Thyroid gland (tissue), 4 donors: Measurements from ENCODE around the gene ST6GALNAC4. TPM values are rescaled to one million over a fixed set of nuclear protein-coding genes. Genes with fewer than 3 reads are reported as not detected.
A peak's percentile ranks its signal among the peaks of the same experiment; 100 is the strongest.

Experiments
- DNase-seq, 2 donors: peaks; one replicate each; pipeline ENCODE4 v3.0.0-alpha.2; 2019
- H3K27ac ChIP-seq, 3 donors: fragments of 200-600 bp; sonication (generic); 1 replicate in 2 of 3; 2 replicates in 1 of 3; pipeline ENCODE4 v1.5.1; 2016 to 2019; ENCODE audit warnings: mild to moderate bottlenecking in 1 of 3, moderate library complexity in 1 of 3
- H3K27me3 ChIP-seq: fragments of 200-600 bp; sonication (generic); one replicate; pipeline ENCODE4 v1.5.1; 2019
- H3K36me3 ChIP-seq, 2 donors: fragments of 200-600 bp; sonication (generic); one replicate each; pipeline ENCODE4 v1.5.1; 2016 to 2019
- H3K4me1 ChIP-seq, 2 donors: fragments of 200-600 bp; sonication (generic); one replicate each; pipeline ENCODE4 v1.5.1; 2017 to 2019
- H3K4me3 ChIP-seq, 3 donors: fragments of 200-600 bp; sonication (generic); replicated peaks in 1 of 3; 1 replicate in 2 of 3; 2 replicates in 1 of 3; pipeline ENCODE4 v1.5.1; 2016; ENCODE audit warnings: mild to moderate bottlenecking in 1 of 3
- H3K9me3 ChIP-seq: fragments of 200-600 bp; sonication (generic); one replicate; pipeline ENCODE4 v1.5.1; 2017
- POLR2A ChIP-seq, 2 donors: fragments of 450-650 bp; IDR thresholded peaks; one replicate each; pipeline ENCODE4 v1.6.1; 2017; ENCODE audit warnings: antibody characterized with exemption in 2 of 2, mild to moderate bottlenecking in 2 of 2, moderate library complexity in 1 of 2
- WGBS, 2 donors: methylation state at CpG; one replicate each; pipeline ENCODE4 v1.1.5; 2017; 5-methylcytosine and 5-hydroxymethylcytosine counted together
- intact Hi-C: fragments of 100-400 bp; cut with DNase I; formaldehyde crosslinking; loops from one replicate; pipeline ENCODE4 v1.15.1; 2023
- total RNA-seq, 4 donors: library from RNA; depleted of rRNA; stranded (reverse); fragments of >200 nt; gene quantifications; one replicate each; pipeline ENCODE4 v1.2.3, GENCODE V29; 2016
- TF ChIP-seq, protein P1 (sequence below), 6 experiments: fragments of 200-600 bp in 3 of 6; fragments of 450-650 bp in 3 of 6; sonication (generic) in 3 of 6; IDR thresholded peaks; one replicate each; pipeline ENCODE4 v1.5.1; 2016 to 2019; ENCODE audit warnings: antibody characterized with exemption in 6 of 6, mild to moderate bottlenecking in 2 of 6, inconsistent platforms in 1 of 6, moderate library complexity in 1 of 6

The ST6GALNAC4 gene
- total RNA-seq, 4 donors from 2014 or later: 8.9 to 27.4 (median 19.1) TPM

DNA sequence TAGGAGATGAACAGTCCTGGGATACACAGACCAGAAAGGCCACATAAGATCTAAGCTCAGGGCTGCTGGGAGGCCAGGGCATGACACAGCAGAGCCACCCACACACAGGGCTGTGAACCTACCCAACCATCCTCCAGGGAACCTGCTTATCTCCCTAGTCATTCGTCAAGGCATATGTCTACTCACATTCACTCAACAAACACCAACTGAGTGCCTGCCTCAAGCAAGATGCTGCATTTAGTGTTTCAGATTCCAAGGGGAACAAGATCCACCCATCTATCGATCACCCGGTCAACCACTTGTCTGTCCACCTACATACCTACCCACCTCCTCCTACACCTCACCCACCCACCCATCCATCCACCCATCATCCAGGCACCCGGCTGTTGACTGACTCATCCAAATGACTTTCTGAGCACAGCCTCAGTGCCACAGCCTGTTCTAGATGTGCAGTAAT lies 19.0 kb upstream of the ST6GALNAC4 start:
- WGBS, 2 donors: 82 to 87% methylated on average over 4 of the region's 4 CpGs
- H3K27ac ChIP-seq: no peak overlapping the region
- no peaks in the 10 kb centered on the region for H3K36me3 ChIP-seq
- H3K27me3 ChIP-seq: no peaks in the 10 kb centered on the region
- no peaks in the 10 kb centered on the region for H3K9me3 ChIP-seq
- H3K4me3 ChIP-seq: no peak overlapping the region
- TF ChIP-seq POLR2A (IDR thresholded peaks at IDR 0.05): no peak
- TF ChIP-seq, protein P1, sequence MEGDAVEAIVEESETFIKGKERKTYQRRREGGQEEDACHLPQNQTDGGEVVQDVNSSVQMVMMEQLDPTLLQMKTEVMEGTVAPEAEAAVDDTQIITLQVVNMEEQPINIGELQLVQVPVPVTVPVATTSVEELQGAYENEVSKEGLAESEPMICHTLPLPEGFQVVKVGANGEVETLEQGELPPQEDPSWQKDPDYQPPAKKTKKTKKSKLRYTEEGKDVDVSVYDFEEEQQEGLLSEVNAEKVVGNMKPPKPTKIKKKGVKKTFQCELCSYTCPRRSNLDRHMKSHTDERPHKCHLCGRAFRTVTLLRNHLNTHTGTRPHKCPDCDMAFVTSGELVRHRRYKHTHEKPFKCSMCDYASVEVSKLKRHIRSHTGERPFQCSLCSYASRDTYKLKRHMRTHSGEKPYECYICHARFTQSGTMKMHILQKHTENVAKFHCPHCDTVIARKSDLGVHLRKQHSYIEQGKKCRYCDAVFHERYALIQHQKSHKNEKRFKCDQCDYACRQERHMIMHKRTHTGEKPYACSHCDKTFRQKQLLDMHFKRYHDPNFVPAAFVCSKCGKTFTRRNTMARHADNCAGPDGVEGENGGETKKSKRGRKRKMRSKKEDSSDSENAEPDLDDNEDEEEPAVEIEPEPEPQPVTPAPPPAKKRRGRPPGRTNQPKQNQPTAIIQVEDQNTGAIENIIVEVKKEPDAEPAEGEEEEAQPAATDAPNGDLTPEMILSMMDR (IDR thresholded peaks at IDR 0.05): no peak
- H3K4me1 ChIP-seq: peaks cover 43% of the 10 kb centered on the region in 2 donors
- intact Hi-C loops: no loop called here
- DNase-seq: no peak

DNA sequence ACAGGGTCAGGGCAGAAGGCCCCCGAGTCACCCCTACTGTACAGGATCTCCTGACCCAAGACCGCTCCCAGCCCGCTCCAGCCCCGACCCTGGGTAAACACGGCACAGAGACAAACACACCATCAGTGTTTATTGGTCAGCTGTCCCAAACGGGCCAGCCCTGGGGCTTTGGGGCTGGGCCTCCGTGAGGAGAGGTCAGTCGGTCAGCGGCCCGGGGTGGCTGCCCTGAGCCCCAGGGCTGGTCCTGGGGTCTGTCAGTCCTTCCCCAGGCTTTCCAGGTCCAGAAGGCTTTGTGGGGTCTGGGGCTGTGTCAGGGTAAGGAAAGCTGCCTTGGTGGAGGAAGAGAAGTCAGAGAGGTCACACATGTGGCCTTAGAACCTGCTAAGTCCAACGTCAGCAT lies 18.1 kb upstream of the ST6GALNAC4 start:
- Histone ChIP-seq H3K4me1 (peaks cover 41 to 42% of the 10 kb centered on the region in 2 donors), H3K27ac (no peak overlapping the region), H3K4me3 (no peak overlapping the region), H3K36me3 (no peaks in the 10 kb centered on the region), H3K27me3 (no peaks in the 10 kb centered on the region), H3K9me3 (no peaks in the 10 kb centered on the region)
- DNase-seq: no peak
- intact Hi-C loops: no loop called here
- 47 to 71% methylated on average over 1 to 11 of the region's 11 CpGs for WGBS, 2 donors
- no peak for TF ChIP-seq POLR2A (IDR thresholded peaks at IDR 0.05)

DNA sequence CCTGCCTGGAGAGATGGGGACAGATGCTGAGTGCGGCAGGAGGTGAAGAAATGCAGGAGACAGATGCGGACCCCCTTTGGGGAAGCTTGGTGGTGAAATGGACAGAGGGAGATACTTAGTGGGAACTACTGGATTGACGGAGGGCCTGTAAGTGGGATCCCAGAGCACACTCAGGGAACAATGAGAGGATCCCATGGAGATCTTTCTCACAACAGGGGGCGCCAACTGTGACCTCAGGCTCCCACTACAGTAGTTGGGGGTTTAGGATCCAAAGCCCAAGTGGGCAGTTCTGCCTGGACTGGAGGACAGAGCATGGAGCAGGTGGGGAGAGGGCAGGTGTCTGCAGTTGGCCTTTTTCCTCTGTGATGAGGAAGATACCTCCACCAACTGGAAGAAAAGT lies 17.4 kb upstream of the ST6GALNAC4 start:
- DNase-seq: no peak
- no peak for TF ChIP-seq POLR2A (IDR thresholded peaks at IDR 0.05)
- TF ChIP-seq, protein P1 (IDR thresholded peaks at IDR 0.05): no peak
- Histone ChIP-seq H3K36me3 (no peaks in the 10 kb centered on the region), H3K4me1 (peaks cover 38 to 40% of the 10 kb centered on the region in 2 donors), H3K9me3 (no peaks in the 10 kb centered on the region), H3K27me3 (no peaks in the 10 kb centered on the region), H3K27ac (no peak overlapping the region), H3K4me3 (no peak overlapping the region)
- WGBS, 2 donors: 91 to 92% methylated on average over 4 of the region's 4 CpGs
- intact Hi-C loops: no loop called here

DNA sequence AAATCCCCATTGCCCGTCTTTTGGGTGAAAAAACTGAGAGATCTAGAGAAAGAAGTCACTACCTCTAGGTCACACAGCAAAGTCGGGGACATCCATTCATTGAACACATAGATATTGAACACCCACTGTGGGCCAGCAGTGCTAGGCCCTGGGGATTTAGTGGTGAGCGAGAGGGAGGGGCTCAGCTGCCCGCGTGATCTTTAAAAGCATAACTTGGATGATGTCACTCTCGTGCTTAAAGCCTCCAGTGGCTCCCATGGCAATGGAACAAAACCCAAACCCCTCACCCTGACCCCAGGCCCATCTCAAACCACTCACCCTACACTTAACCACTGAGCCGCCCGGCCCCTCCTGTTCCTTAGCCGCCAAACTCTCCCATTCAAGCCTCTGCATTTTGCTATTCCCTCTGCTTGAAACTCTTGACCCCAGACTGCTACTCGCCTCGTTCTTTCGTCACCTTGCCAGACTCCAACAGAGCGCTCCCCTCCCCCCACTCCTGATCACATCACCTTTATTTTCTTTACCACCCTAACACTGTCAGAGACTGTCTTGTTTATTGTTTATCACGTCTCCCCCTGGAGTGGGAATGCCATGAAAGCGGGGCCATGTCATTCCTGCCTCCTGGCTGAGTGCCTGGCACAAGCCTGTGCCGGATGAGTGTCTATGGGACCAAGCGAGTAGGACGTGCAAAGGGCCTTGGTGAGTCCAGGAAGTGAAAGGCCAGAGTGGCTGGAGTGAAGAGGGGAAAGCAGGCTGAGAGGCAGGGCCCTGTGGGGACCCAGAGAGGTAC lies 14.4 kb upstream of the ST6GALNAC4 start:
- intact Hi-C loops: no loop called here
- Histone ChIP-seq H3K27ac (peak overlapping the region in 1 of 3 donors; percentile 2), H3K36me3 (no peaks in the 10 kb centered on the region), H3K9me3 (no peaks in the 10 kb centered on the region), H3K4me1 (peaks cover 33 to 39% of the 10 kb centered on the region in 2 donors), H3K27me3 (no peaks in the 10 kb centered on the region), H3K4me3 (peak overlapping the region in 1 of 3 donors; percentile 29)
- TF ChIP-seq, protein P1 (IDR thresholded peaks at IDR 0.05): no peak
- no peak for TF ChIP-seq POLR2A (IDR thresholded peaks at IDR 0.05)
- peak; percentile 41 to 44 for DNase-seq
- WGBS, 2 donors: 16 to 18% methylated on average over 18 of the region's 18 CpGs

DNA sequence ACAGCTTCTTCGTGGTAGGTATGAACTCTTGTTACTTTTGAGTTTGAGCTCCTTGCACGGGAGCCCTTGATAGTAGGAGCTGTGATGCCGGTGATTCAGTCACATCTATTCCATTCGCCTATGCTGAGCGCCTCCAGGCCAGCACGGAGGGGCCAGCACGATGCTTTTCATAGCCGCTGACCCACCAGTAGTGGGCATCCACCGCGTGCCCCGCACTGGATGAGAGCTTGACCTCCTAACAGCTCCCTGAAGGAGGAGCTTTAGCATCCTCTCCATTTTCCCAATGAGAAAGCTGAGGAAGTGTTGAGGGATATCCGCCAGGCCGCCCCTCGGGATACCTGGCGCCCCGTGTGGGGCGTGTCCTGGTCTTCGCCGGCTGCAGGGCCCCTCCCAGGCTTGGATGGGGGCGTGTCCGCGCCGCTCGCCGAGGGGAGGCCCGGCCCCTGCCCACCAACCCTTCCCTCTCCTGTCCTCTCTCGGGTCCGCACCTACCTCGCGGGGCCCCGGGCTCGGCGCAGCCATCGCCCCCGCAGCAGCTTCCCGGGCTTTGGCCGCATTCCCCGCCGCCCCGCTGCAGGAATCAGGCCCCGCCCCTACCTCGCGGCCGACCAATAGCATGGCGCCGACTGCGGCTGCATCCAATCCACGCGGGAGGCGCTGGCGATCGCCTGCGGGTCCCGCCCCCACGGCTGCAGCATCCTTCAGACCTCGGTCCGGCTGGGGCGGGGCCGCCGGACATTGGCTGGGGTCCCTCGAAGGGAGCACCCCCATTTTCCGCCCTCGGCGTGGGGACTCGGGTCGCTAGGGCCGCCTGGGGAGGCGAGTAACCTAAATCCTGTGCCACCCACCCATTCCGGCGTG lies 13.6 kb upstream of the ST6GALNAC4 start, which contains the start of gene PIP5KL1:
Gene PIP5KL1 (minus strand): TSS at position 547 of the 861 bp plus-strand sequence. CDS start 25 bp downstream, at position 522.
- 3 to 4% methylated on average over 22 to 49 of the region's 70 CpGs for WGBS, 2 donors
- TF ChIP-seq, protein P1 (IDR thresholded peaks at IDR 0.05): no peak
- TF ChIP-seq POLR2A (IDR thresholded peaks at IDR 0.05): no peak
- Histone ChIP-seq H3K4me1 (peaks cover 26 to 33% of the 10 kb centered on the region in 2 donors), H3K27me3 (no peaks in the 10 kb centered on the region), H3K9me3 (no peaks in the 10 kb centered on the region), H3K36me3 (no peaks in the 10 kb centered on the region), H3K27ac (peak within 1 kb of the TSS in 1 of 3 donors; percentile 2), H3K4me3 (peak within 1 kb of the TSS in 2 of 3 donors; percentile 7 to 29)
- DNase-seq: peak; percentile 74 to 84
- intact Hi-C loops: no loop called here
